Skin of body (tissue), 2 donors: ENCODE measurements around the gene DGKD. TPM values are rescaled to one million over a fixed set of nuclear protein-coding genes. Genes with fewer than 3 reads are reported as not detected.

Experiments used
- DNase-seq: peaks from one replicate; lab custom pipeline; 2025; lab: John Stamatoyannopoulos, UW
- total RNA-seq: library from RNA; depleted of rRNA; stranded (reverse); fragments of >200 nt; gene quantifications from one replicate; pipeline ENCODE4 v1.2.3, GENCODE V29; 2014

Gene DGKD
- total RNA-seq, 1 donor from 2014 or later: 27.6 TPM

DNA sequence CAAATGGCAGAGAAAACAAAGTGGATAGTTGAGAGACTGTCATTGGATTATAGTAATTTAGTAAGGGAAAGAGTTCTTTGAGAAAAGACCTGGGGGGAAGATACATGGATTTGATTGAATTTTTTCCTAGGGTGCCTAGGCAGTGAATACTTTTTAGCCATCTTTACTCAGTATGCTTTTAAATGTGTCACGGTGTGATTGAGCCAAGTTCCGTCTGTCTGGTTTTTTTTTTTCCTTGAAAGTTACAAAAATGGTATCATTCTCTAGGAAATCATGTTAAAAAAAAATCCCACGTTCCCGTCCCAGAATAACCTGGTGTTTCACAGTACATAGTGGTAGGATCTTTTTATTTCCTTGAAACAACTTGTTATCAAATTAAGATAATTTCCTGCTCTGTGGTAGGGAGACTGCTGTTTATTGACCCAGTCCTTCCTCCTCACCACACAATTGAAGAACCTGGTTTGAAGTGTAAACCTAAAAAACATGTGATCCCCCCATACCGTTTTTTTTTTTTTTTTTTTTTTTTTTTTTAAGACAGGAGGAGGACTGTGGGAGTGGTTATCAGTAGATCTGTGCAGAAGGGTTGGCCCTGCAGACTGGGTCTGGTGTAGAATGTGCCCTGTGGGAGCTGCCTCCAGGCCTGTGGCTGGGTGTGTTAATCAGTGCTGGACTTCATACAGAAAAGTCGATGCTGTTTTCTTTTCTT, 55.1 kb downstream of the DGKD start:
- no peak for DNase-seq

DNA sequence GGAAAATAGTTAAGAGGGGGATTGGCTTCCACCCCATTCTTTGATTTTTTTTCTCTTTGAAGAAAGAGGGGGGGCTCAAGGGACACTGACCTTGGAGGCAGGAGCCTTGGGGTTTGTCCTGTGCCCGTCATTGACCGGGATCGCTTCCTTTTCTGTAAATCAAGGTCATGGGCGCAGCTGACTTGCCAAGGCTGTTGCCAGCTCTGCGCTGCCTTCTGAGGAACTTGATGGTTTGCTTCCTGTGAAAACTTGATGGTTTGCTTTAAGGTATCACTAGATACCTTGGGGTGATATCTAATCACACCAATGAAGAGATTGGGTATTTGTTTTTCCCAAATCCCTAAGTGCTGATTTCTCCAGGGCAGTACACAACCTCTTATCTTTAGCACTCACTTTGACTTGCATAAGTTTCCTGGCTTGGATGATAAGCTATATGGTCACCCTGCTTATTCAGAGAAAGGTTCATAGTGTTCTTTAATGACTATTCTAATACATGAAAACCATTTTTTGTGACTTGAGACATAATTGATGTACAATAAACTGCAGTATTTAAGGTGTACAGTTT, 56.0 kb downstream of the DGKD start:
- DNase-seq: no peak

DNA sequence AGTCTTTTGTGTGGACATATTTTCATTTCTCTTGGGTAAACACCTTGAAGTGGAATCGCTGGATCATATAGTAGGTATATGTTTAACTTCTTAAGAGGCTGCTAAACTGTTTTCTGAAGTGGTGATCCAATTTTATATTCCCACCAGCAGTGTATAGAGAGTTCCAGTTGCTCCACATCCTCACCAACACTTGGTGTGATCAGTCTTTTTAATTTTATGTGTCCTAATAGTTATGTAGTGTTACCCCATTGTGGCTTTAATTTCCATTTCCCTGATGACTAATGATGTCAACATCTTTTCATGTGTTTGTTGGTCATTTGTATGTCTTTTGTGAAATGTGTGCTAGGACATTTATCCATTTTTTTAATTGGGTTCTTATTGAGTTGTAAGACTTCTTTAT, 56.9 kb downstream of the DGKD start:
- no peak for DNase-seq

DNA sequence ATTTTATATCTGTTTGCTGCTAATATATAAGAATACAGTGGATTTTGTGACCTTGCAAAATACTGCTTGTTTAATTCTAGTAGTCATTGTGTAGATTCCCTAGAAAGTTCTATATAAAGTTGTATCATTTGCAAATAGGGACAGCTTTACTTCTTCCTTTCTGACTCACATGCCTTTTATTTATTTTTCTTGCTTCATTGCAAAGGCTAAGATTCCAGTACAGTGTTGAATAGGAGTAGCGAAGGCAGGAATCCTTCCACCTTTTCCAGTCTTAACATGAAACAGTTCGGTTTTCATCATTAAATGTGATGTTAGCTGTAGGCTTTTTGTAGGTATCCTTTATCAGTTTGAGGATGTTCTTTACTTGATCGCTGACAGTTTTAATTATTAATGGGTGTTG, 58.1 kb downstream of the DGKD start:
- DNase-seq: no peak

DNA sequence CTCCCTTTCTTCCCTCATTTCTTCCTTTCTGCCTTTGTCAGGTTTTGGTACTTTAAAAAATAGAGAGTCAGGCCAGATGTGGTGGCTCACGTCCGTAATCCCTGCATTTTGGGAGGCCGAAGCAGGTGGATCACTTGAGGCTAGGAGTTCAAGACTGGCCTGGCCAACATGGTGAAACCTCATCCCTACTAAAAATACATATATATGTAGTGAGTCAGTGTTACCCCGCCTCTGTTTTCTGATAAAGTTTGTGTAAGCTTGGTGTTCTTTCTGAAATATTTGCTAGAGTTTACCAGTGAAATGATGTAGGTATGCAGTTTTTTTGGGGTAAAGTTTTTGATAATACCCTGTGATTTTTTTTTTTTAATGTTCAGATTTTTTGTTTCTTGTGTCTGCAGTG, 58.8 kb downstream of the DGKD start:
- no peak for DNase-seq

DNA sequence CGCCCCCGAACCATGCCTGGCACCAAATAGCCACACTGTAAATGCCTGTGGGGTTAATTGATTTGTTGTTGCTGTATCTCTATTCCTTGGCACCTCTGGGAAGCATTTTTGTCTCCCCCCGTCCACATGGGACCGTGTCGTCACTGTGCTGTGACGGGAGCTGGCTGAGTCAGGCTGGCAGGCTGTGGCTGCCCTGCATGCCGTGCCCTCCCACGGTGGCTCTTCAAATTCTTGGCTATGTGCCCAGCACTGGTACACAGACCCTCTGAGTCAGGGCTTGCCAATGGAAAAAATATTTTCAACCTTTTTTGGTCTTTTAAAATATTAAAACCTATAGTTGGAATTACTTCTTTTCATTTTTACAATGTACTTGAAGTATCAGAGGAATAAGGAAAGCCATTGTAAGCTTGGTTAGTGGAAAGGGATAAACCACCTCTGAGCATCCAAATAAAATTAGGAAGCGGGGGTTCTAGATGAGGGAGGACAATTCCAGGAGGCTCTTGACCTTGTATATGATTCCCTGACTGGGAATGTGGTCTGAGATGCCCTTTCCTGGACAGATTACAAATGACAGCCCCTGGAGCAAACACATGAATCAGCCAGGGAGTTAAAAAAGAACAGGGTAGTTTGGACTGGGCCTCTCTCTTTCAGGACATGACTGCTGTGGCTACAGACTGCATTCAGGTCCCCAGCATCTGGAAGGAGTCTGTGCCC, 59.4 kb downstream of the DGKD start:
- no peak for DNase-seq

DNA sequence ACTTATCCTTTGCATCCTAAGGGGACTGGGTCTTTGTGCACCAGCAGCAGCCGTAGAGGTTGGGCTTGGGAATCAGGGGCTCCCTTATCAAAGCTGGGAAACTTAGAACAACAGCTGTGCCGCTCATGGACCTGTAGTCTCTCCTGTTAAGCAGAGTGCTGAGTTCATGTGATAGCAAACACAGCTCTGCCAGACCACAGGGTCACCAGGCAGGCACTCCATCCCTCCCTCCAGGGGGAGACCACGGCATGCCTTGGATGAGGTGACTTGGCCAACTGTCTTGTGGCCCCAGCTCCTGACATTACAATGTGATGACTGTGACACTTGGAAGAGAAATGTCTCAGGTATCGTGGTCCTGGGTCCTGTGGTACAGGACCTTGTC, 60.0 kb downstream of the DGKD start:
- DNase-seq: no peak

DNA sequence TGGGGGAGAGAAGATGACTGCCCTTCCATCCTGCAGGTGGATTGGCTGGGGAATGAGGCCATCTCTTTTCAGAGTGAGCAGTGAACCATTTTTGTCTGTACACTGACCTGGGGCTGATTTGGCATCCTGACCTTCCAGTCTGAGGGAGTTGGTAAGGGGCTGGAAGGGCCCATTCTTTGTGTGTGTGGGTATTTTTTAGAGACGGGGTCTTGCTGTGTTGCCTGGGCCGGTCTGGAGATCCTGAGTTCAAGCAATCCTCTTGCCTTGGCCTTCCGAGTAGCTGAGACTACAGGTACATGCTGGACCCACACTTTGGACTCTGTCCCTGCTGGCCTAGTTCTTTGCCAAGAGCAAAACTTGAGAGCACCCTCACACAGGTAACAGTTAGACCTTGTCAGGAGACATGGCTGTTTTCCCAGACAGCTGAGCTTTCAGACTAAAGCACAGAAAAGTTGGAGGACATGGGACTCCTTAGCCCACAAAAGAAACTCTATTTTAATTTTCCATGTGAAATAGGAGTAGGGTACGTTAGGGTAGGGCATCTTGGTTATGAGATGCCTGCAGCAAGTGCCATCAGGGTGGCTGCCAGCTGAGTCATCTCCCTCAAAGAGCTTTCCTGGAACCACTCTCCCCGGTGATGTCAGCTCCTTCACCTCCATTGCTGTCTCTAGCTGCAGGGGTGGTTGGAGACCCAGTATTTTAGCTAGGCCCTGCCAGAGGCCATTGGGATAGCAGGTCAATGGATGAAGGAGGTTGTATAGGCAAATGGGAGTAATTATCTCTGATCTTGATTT, 60.7 kb downstream of the DGKD start:
- DNase-seq: no peak

DNA sequence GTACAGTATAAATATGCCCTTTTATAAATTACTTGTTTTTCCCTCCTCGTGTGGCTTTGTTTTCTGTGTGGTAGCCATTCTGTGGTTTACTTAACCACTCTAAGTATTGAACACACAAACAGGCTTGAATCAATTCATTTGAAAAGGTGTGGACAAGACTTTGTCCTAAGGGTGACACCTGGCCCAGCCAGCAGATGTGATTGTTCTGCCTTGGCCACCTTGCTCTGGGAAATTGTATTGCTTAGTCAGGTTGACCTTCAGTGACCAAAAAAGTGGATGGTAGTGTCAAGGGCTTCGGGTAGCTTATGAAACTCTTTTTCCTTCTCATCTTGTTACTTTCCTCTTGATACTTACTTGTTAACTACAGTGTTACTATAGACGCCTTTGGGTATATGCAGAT, 61.9 kb downstream of the DGKD start:
- no peak for DNase-seq

DNA sequence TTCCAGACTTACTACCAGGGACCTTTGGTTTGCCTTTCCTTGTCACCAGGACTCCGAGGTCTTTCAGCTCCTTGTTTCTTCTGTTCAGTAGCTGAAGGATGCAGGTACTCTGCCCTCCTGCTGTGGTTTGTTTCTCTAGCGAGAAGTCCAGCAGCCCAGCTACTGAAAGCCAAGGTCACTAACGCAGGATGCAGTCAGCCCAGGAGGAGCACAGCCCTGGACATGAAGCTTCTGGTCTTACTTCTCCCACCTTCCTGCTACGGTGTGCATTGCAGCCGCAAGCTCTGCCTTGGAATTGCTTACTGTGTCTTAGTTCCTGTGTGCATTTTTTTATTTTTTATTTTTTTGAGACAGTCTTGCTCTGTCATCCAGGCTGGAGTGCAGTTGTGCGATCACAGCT, 62.4 kb downstream of the DGKD start:
- no peak for DNase-seq

DNA sequence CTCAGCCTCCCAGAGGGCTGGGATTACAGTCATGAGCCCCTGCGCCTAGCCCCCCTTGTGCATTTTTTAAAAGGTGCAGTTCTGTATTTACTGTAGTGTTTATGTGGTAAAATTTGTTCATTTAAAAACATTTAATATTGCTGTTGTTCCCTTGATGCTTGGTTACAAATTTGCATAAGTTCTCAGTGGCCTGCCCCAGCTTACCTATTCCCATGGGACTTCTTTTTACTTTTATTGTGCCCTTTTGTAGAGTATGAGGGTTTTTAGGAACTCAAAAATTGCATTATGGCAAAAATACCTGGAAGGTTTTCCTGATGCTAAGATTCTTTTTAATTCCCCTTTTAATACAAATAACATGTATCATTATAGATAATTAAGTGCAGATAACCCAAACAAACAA, 63.0 kb downstream of the DGKD start:
- DNase-seq: no peak

DNA sequence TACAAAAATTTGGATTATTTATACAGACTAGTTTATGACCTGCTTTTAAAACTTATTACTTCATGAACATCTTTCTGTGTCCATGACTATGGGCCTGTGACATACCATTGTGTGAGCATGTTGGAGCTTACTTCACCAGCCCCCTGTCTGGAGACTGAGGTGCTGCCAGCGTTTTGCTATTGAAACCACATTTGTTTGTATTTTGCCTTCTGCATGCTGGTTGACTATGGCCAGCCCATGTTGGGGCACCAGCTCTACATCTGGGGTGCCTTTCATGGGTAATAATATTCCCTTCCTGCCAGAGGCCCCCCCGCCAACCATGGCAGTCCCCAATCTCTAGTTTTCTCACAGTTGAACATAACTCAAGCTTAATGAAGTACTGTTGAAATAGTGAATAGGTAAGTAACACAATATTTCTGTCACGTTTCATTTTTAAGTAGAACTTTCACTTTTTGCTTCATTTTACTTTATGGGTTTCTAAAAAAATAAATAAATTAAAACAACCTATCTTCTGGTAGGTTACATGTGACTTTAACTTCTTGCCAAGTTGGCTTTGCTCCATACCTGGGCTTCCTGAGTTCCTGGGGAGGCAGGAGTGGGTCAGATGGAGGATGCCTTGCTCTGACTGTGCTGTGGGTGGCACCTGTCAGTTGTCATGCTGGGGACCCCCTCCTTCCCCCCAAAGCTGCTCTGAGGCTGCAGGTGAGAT, 63.9 kb downstream of the DGKD start:
- DNase-seq: no peak

DNA sequence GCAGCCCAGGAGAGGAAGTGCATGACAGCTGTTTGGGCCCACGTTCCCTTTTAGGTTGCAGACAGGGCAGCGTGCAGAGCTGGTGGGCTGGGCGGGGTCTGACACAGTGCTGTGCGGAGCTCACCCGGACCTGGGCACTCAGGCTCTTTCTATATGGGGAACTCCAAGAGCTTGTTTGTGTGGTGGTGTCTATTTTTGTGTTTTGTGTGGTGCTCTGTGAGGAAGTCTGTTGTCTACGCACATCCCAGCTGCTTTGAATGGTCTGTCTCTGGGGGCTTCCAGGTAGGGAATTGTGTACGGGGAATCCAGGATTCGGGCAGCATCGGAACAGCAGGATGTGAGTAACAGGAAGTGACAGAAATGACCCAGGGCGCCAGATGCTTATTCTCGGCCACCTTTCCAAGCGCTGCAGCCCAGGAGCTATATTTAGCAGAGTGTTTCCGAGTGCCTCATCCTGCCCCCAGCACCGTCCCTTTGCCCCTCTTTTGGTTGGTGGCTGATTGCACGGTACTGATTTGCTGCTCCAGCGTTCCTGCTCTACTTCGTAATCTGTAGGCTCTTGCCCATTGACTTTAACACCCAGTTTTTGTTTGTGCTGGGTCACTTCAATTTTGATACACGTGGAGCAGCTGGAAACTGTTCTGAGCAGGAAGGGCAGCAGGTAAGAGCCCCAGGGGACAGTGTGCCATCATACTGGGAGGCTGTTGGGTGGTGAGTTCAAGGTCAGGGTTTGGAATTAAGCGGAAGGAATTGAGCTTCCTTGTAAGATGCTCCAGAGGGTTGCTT, 64.7 kb downstream of the DGKD start:
- DNase-seq: peak; percentile 36

DNA sequence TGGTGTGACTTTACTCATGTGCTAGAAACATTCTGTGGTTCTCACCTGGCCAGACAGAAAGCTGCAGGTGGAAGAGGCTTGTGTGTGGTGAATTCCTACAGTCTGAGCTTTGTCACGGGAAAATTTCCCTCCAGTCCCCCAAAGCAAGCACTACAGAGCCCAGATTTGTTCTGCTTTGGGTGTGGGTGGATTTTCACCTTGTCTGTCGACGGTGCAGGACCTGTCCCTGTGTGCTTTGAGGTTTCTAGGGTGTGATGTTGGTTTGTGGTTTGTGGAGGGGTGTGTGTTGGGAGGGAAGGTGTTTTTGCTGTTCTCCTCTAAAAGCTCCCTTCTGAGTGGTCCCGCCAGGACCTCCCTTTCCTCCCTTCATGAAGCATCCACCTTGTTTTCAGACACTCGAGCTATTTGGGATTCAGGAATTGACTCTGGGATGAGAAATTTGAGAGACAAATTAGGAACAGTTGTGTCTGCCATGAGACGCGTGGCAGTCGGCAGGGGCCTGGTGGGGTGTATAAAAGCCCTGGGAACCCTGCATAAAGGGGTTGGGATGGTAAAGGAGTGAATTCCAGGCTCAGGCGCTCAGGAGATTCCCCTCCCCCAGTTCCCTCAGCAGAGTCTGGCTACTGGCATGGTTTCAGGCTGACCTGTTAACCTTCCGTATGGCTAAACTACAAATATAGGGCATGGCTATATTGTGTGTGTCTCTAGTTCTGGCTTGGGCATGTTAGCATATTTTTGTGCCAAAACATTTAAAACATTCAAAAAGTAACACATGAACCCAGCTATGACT, 65.5 kb downstream of the DGKD start:
- no peak for DNase-seq

DNA sequence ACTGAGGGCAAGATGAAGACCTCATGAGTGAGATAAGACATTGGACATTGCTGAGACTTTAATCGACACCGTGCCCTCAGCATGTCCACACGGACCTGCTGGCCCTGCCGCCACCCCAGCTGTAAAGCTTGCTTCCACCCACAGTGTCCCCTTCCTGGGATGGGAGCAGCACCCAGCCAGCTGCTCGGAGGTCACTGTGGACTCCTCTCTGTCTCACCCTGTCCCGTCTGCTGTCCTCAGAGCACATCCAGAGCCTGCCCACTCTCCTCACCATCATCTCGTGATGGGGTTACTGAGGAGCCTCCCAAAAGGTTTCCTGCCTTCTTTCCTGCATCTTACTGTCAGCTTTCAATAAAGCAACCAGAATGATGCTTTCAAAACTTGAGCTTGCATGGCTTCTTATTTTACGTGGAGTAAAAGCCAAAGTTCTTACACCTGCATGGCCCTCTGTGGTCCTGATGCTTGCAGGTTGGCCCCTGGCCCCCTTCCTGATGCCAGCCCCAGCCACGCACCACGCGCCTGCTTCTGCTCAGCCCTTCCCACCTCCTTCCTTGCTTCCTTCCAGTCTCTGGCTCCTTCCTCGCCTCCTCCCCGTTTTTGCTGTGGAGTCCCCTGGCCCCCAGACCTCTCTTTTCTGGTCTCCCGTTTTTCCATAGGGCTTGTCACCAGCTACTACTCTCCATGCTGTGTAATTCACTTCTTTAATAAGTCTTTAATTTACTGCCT, 67.0 kb downstream of the DGKD start:
- no peak for DNase-seq

DNA sequence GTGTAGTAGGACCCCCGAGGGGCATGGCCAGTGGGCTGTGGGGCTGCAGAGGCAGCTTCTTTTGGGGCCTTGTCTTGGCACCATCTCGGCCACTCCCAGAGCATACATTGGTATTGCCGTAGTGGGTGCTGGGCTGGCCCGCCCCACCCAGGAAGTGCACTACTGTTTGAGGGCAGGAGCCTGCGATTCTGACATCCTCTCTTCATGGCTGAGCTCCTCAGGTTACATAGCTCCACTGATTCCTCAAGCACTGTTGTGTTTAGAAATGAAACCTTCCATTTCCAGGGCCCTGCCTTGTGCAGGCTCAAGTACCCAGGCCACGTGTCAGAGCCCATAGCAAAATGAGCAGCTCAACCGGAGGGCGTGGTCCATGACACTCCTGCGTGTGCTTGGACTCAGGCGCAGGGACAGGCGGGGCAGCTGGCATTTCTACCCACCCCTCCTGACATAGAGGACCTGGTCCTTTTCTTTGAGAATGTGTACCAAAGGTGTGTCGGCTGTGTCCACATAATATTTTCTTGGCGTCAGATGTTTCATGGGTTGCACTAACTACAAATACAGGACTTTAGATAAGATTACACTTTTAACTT, 67.9 kb downstream of the DGKD start:
- DNase-seq: no peak

DNA sequence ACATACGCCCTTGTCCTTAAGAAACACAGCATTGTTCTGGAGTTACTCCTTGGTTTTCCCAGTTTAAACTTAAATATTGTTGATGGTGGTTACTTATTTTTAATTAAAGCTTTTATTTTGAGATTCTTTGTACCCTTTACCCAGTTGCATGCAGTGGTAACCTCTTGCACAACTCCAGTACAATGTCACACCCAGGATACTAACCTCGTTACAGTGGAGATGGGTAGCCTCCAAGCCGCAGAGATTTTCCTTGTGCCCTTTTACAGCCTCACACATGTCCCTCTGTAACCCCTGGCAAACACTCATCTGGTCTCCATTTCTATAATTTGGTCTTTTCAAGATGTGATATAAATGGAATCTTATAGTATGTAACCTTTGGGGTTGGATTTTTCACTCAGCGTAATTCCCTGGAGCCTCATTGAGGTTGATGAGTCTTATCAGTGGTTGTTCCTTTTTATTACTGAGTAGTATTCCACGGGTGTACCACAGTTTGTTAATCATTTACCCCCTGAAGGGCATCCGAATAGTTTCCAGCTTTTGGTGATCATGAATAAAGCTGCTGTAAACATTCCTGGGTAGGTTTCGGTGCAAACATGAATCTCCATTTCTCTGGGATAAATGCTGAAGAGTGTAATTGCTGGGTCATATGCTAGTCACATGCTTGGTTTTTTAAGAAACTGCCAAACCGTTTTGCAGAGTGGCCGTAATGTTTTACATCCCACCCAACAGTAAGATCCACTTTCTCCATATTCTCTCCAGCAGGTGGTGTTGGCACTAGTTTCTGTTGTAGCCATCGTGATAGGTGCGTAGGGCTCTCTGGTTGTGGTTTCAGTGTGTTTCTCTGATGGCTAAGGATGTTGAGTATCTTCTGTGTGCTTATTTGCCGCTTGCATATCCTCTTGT, 68.6 kb downstream of the DGKD start:
- DNase-seq: no peak

DNA sequence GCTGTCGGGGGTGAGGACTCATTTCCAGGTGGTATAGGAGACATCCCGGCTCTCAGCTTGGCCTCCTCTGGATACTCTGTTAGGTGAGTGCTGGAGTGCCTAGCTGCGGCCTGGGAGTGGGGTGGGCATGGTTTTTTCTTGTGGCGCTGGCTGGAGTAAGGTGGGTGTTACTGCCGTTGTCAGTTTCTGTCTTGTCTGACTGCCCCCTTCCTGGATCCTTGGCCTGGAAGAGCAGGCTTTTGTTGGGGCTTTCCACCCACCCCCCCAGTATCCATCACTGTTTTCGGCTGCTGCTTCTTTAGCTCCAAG, 69.2 kb downstream of the DGKD start:
- no peak for DNase-seq
